GM23338 (cell line): Measurements from ENCODE around the gene HOXB3.

Source experiments
- CTCF ChIP-seq, 2 experiments: fragments of 200-600 bp in 1 of 2; sonication (generic) in 1 of 2; conservative IDR thresholded peaks; 2 replicates each; pipeline versions ENCODE4 v1.5.1 to v1.6.1; 2016 to 2017; ENCODE audit warnings: antibody characterized with exemption in 2 of 2, low read depth in 2 of 2, mild to moderate bottlenecking in 2 of 2, moderate library complexity in 1 of 2
- EZH2 ChIP-seq: fragments of 200-600 bp; sonication (generic); IDR thresholded peaks from one replicate; pipeline ENCODE4 v1.8.0; 2017; ENCODE audit warnings: antibody characterized with exemption, mild to moderate bottlenecking, low read depth; ENCODE audit not compliant: unreplicated experiment
- EZH2phosphoT487 ChIP-seq: fragments of 200-600 bp; sonication (generic); IDR thresholded peaks from one replicate; pipeline ENCODE4 v1.8.1; 2018; ENCODE audit warnings: antibody characterized with exemption; ENCODE audit not compliant: unreplicated experiment
- POLR2AphosphoS5 ChIP-seq: IDR thresholded peaks from 2 replicates; pipeline ENCODE4 v1.6.1; 2016; ENCODE audit warnings: antibody characterized with exemption, low read depth
- REST ChIP-seq: IDR thresholded peaks from one replicate; pipeline ENCODE4 v1.6.1; 2018; ENCODE audit warnings: antibody characterized with exemption; ENCODE audit not compliant: unreplicated experiment

GRCh38 chr17:48549914-48550501, 40.0 kb downstream of the HOXB3 start:
- no peak for TF ChIP-seq EZH2phosphoT487
- TF ChIP-seq CTCF (conservative IDR thresholded peaks at IDR 0.05; ENCODE audit: low read depth in 2 of 2) = peak in 1 of 2 experiments; percentile 55; a peak in 2 of 4 replicates
- TF ChIP-seq POLR2AphosphoS5 = no peak
- peak; percentile 17 for TF ChIP-seq EZH2
- no peak for TF ChIP-seq REST
